GM18505 (cell line): Measurements from ENCODE around the gene NAGPA.
A peak's percentile ranks its signal among the peaks of the same experiment; 100 is the strongest.

Experiments used
- ATAC-seq: cut with Tn5 transposase; IDR thresholded peaks from one replicate; pipeline ENCODE4 v1.9.1; 2021; ENCODE audit not compliant: unreplicated experiment
- POLR2A ChIP-seq: IDR thresholded peaks from 4 replicates; pipeline ENCODE4 v1.6.1; 2011; ENCODE audit warnings: borderline replicate concordance; ENCODE audit not compliant: insufficient read depth, insufficient read length; ENCODE audit errors: extremely low read depth

NAGPA gene

GRCh38 chr16:4976079-4976478 lies 57.7 kb downstream of the NAGPA start:
- no peak for TF ChIP-seq POLR2A
- ATAC-seq: peak; percentile 94
